ENCODE results near the gene TNFAIP1.

DNA sequence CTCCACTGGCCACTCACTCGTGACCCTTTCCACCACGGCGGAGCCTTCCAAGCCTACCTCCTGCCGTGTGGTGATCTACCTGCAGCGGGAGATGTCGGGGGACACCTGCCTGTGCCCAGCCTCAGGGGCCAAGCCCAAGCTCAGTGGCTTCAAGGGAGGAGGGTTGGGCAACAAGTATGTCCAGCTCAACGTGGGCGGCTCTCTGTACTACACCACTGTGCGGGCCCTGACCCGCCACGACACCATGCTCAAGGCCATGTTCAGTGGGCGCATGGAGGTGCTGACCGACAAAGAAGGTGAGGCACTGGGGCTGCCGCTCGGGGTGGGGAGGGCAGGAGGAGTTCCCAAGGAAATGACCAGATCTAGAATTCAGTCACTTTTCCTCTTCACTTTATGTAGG lies 3.9 kb downstream of the TNFAIP1 start:
- TF ChIP-seq, protein P1, sequence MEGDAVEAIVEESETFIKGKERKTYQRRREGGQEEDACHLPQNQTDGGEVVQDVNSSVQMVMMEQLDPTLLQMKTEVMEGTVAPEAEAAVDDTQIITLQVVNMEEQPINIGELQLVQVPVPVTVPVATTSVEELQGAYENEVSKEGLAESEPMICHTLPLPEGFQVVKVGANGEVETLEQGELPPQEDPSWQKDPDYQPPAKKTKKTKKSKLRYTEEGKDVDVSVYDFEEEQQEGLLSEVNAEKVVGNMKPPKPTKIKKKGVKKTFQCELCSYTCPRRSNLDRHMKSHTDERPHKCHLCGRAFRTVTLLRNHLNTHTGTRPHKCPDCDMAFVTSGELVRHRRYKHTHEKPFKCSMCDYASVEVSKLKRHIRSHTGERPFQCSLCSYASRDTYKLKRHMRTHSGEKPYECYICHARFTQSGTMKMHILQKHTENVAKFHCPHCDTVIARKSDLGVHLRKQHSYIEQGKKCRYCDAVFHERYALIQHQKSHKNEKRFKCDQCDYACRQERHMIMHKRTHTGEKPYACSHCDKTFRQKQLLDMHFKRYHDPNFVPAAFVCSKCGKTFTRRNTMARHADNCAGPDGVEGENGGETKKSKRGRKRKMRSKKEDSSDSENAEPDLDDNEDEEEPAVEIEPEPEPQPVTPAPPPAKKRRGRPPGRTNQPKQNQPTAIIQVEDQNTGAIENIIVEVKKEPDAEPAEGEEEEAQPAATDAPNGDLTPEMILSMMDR (IDR thresholded peaks at IDR 0.05), result no peak
- no peak for TF ChIP-seq POLR2A (IDR thresholded peaks at IDR 0.05)
